A673 (cell line): ENCODE results near the gene RNF149.

Source experiments
- EZH2 ChIP-seq: fragments of 200-600 bp; sonication (generic); IDR thresholded peaks from 2 replicates; pipeline ENCODE4 v1.6.1; 2017; ENCODE audit warnings: borderline replicate concordance, low read depth, mild to moderate bottlenecking, mixed read lengths, antibody characterized with exemption, low read length; ENCODE audit not compliant: poor library complexity, severe bottlenecking
- TF ChIP-seq, protein P1 (sequence below): fragments of 300-800, 200-600 bp; sonication (generic); conservative IDR thresholded peaks from 2 replicates; pipeline ENCODE4 v1.5.1; 2017; ENCODE audit warnings: low read depth, mild to moderate bottlenecking, antibody characterized with exemption, low read length, moderate library complexity, mixed read lengths

DNA sequence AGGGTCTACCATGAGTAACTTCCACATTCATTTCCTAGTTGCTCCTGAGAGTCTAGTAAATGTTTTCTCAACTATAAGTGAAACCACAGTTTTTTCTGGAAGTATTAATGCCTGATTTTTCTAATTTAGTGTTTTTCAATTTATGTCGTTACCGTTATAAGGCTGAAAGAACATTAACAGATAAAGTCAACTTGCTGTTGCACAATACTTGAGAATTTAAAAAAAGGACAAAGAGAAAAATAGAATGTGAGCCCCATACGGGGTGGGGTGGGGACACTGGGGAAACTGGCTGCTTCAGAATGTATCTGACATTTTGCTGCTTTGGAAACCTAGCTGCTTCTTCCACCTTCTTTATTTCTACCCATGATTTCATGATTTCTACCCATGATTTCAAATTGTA lies 29.6 kb downstream of the RNF149 start:
- TF ChIP-seq, protein P1, sequence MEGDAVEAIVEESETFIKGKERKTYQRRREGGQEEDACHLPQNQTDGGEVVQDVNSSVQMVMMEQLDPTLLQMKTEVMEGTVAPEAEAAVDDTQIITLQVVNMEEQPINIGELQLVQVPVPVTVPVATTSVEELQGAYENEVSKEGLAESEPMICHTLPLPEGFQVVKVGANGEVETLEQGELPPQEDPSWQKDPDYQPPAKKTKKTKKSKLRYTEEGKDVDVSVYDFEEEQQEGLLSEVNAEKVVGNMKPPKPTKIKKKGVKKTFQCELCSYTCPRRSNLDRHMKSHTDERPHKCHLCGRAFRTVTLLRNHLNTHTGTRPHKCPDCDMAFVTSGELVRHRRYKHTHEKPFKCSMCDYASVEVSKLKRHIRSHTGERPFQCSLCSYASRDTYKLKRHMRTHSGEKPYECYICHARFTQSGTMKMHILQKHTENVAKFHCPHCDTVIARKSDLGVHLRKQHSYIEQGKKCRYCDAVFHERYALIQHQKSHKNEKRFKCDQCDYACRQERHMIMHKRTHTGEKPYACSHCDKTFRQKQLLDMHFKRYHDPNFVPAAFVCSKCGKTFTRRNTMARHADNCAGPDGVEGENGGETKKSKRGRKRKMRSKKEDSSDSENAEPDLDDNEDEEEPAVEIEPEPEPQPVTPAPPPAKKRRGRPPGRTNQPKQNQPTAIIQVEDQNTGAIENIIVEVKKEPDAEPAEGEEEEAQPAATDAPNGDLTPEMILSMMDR: no peak
- TF ChIP-seq EZH2: no peak
